ENCODE data around the gene CD274. TPM values are rescaled to one million over a fixed set of nuclear protein-coding genes. Genes with fewer than 3 reads are reported as not detected.
"Not testable (repeated sequence)": the region's sequence is repeated elsewhere in the genome, so short reads cannot be mapped to it uniquely, and the experiment has no call there.

The CD274 gene
- total RNA-seq, 1 donor from 2014 or later, result 5.4 TPM

DNA sequence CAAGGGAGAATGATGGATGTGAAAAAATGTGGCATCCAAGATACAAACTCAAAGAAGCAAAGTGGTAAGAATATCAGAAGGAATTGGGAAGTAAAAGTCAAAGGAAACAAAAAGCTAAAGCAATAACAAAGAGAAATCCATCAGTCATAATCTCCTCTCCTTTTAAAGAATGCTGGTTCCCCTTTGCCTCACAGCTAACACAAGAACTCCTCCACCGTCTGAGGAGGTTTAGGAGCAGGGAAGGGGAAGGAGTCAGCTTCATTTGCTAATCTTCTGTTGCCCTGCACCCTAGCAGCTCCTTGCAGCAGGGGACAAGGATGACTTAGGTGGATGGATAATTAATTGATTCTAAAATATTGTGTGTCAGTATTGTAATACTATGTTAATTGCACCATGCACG, 16.4 kb downstream of the CD274 start:
- DNase-seq (ENCODE audit: low spot score), result no peak

- DNase-seq (ENCODE audit: low spot score), result no peak
Observed at GRCh38 chr9:5468850-5469249, 18.5 kb downstream of the CD274 start.

DNA sequence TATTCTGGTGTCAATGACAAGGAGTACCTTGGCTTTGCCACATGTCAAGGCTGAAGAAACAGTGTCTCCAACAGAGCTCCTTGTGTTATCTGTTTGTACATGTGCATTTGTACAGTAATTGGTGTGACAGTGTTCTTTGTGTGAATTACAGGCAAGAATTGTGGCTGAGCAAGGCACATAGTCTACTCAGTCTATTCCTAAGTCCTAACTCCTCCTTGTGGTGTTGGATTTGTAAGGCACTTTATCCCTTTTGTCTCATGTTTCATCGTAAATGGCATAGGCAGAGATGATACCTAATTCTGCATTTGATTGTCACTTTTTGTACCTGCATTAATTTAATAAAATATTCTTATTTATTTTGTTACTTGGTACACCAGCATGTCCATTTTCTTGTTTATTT, 19.8 kb downstream of the CD274 start:
- no peak for DNase-seq (ENCODE audit: low spot score)

DNA sequence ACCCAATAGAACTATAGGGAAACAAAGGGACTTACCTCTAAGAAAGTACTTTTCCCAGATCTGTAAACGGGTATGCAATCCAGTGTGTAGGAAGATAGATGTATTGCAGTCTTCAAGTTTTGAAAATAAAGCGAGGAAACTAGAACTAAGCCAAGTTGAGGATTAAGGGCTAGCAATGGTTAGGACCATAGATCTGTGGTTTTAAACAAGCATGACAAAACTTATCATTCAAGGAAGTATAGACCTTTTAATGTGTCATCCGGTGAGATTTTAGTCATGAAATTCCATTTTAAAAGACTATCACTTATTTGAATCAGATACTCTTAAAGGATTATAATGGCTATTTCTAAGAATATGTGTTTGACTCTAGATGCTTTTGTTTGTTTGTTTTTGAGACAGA, 20.5 kb downstream of the CD274 start:
- DNase-seq (ENCODE audit: low spot score), result no peak

DNA sequence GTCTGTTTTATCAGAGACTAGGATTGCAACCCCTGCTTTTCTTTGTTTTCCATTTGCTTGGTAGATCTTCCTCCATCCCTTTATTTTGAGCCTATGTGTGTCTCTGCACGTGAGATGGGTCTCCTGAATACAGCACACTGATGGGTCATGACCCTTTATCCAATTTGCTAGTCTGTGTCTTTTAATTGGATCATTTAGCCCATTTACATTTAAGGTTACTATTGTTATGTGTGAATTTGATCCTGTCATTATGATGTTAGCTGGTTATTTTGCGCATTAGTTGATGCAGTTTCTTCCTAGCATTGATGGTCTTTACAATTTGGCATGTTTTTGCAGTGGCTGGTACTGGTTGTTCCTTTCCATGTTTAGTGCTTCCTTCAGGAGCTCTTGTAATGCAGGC, 25.3 kb downstream of the CD274 start:
- not testable (repeated sequence) for DNase-seq (ENCODE audit: low spot score)

GRCh38 chr9:5478206-5478605, 27.9 kb downstream of the CD274 start:
- DNase-seq (ENCODE audit: low spot score), result no peak

- no peak for DNase-seq (ENCODE audit: low spot score)
Observed at GRCh38 chr9:5479994-5480694, 29.8 kb downstream of the CD274 start.

- DNase-seq (ENCODE audit: low spot score), result no peak
Observed at GRCh38 chr9:5480919-5481318, 30.6 kb downstream of the CD274 start.

DNA sequence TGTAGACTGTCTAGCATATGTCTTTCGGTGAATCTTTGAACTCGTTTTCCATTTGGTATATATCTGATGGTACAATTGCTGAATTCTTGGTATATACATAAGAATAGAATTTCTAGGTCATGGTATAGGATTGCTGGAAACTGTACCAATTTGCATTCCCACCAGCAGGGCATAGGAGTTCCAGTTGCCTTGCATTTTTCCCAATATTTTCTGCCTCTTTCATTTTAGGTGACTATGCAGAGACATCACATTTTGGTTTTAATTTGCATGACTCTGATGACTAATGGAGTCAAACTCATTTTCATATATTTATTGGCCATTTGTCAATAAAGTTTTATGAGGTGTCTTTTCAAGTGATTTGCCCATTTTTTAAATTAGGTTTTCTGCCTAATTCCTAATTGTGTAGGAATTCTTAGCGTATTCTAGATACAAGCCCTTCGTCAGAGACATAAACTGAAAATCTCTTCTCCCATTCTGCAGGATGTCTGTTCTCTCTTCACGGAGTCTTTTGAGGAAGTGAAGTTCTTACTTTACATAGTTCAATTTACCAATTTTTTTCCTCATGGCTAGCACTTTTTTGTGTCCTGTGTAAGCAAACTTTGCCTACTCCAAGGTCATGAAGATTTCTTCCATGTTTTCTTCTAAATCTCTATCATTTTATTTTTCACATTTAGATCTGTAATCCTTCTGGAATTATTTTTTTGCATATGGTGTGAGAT, 31.1 kb downstream of the CD274 start:
- DNase-seq (ENCODE audit: low spot score), result no peak

DNA sequence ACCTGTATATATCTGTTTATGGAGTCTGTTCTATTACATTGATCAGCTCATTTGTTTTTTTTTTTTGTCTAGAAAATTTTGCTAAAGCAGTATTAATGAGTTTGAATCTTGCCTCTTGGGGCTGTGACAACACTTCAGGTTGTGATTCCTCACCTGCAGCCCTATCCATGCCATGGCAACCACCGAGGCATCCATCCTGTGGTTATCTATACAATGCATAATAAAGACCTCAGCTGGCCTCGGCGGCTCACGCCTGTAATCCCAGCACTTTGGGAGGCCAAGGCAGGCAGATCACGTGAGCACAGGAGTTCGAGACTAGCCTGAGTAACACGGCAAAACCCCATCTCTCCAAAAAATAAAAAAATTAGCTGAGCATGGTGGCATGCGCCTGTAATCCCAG, 31.9 kb downstream of the CD274 start:
- no peak for DNase-seq (ENCODE audit: low spot score)

GRCh38 chr9:5483306-5483705, 33.0 kb downstream of the CD274 start:
- DNase-seq (ENCODE audit: low spot score), result no peak

GRCh38 chr9:5485378-5486085, 35.2 kb downstream of the CD274 start:
- DNase-seq (ENCODE audit: low spot score), result no peak

DNA sequence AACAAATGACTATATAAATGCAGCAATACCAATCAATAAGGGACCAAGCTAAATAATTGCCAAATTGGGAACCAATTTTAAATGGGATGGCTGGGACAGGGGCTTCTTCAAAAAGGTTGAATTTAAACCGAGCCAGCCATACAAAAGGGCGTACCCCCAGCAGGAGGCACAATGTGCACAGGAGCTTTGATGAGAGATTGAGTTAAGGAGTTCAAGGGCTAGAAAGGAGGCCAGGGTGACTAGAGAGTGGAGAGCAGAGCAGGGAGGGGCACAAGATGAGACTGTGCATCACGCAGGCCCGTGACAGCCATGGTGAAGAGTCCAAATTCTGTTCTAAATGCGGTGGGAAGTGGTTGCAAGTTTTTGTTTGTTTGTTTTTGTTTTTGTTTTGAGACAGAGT, 36.6 kb downstream of the CD274 start:
- no peak for DNase-seq (ENCODE audit: low spot score)

- no peak for DNase-seq (ENCODE audit: low spot score)
Observed at GRCh38 chr9:5488221-5489008, 38.1 kb downstream of the CD274 start.

DNA sequence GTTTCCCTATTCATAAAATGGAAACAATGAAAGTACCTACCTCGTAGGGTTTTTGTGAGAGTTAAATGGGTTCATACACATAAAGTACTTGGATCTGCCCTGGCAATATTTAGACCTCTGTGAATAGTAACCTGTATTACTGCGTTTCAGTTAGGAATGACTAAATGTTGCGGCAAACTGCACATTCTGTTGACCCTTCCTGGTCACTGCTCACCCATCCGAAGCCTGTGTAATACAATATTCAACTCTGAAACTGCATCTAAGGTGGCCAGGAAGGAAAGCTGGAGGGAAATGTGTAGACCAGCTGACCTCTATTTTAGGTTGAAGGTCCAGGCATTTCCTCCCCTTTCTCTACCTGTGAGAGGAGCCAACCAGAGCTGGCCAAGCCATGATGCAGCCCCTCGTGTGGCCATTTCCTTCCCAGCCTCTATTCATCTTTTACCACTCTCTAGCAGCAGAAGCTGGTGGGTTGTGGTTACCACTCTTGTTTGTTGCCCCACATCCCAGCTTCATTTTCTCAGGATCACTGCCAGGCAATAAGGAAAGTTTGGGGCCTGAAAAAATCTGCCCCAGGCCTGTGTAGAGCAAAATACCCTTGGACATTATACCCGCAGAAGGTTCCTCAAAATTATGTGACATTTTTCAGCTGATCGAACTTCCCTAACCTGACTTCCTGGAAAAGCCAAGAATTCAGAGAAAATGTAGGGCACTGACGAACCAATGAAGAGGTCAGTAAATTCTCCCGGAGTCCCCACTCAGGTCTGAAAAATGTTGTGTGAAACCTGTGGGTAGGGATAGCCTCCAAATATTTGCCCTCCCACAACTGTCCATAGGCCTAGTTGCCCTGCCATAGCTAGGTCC, 39.5 kb downstream of the CD274 start:
- DNase-seq (ENCODE audit: low spot score), result no peak

GRCh38 chr9:5492965-5493678, 42.8 kb downstream of the CD274 start:
- no peak for DNase-seq (ENCODE audit: low spot score)

DNA sequence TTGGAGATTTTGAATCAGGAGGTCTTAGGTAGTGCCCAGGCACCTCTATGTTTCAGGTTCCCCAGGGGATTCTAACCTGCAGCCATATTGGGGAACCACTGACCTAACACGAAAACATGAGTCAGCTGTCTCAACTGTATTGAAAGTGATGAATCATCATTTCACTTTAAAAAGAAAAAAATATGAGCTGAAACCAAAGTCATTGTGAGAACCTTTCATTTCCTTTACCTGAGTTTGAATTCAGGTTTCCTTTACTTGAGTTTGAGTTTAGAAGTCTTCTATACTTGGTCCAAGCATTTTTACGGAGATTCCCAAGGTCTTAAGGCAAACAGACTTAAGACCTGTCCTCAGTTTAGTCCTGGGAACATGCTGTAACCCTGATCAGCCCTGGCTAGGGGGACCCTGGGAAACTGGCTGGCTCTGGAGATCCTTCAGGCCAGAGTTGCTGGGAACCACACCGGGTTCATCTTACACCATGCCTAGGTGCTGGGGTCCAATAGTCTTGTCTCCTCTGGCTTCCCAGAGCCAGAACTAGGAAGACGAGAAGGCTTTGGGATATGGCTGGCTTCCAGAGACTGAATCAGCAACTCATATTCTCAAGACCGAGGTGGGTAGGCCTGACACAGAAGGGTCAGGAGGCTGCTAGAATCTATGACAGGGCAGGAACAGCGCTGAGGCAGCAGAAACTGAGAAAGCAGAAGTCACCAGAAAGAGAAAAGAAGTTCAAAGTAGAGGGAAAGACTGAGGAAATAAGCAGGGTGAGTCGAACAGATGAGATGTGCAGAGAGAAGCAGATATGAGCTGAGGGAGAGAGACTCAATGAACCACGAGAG, 43.6 kb downstream of the CD274 start:
- DNase-seq (ENCODE audit: low spot score), result no peak

DNA sequence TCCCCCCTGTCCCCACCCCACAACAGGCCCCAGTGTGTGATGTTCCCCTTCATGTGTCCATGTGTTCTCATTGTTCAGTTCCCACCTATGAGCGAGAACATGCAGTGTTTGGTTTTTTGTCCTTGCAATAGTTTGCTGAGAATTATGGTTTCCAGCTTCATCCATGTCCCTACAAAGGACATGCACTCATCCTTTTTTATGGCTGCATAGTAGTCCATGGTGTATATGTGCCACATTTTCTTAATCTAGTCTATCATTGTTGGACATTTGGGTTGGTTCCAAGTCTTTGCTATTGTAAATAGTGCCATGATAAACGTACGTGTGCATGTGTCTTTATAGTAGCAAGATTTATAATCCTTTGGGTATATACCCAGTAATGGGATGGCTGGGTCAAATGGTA, 44.4 kb downstream of the CD274 start:
- DNase-seq (ENCODE audit: low spot score), result not testable (repeated sequence)

GRCh38 chr9:5499157-5499556, 48.8 kb downstream of the CD274 start:
- no peak for DNase-seq (ENCODE audit: low spot score)

All from ureter (tissue), 1 donor.